Measurements from ENCODE around the gene SCAMP1. TPM values are rescaled to one million over a fixed set of nuclear protein-coding genes. Genes with fewer than 3 reads are reported as not detected.

SCAMP1 gene
- total RNA-seq, 3 donors from 2014 or later: 31.2 to 52.0 (median 31.8) TPM

- Histone ChIP-seq H3K27me3 (no peaks in the 10 kb centered on the region), H3K4me1 (peaks cover 0 to 11% of the 10 kb centered on the region in 2 donors), H3K27ac (peak overlapping the region; percentile 75 to 83), H3K9me3 (no peaks in the 10 kb centered on the region), H3K4me3 (no peak overlapping the region), H3K36me3 (no peaks in the 10 kb centered on the region)
- TF ChIP-seq POLR2AphosphoS5 (IDR thresholded peaks at IDR 0.05): no peak
- no peak for TF ChIP-seq POLR2A (IDR thresholded peaks at IDR 0.05)
- TF ChIP-seq CTCF (IDR thresholded peaks at IDR 0.05): no peak
- intact Hi-C loops (cut with DNase I; ENCODE audit: low total_unique reads): no loop called here
- DNase-seq (ENCODE audit: low spot score in 2 of 2): no peak
These were observed 159.0 kb downstream of the SCAMP1 start for GRCh38 chr5:78519198-78519941.

GRCh38 chr5:78521455-78521854 lies 161.0 kb downstream of the SCAMP1 start:
- H3K9me3 ChIP-seq: no peaks in the 10 kb centered on the region
- intact Hi-C loops (cut with DNase I; ENCODE audit: low total_unique reads): no loop called here

GRCh38 chr5:78522476-78523260 lies 162.3 kb downstream of the SCAMP1 start:
- H3K27ac ChIP-seq: peak overlapping the region; percentile 77 to 80
- H3K36me3 ChIP-seq: no peaks in the 10 kb centered on the region
- H3K9me3 ChIP-seq: no peaks in the 10 kb centered on the region
- H3K27me3 ChIP-seq: no peaks in the 10 kb centered on the region
- TF ChIP-seq CTCF (IDR thresholded peaks at IDR 0.05): no peak
- TF ChIP-seq POLR2AphosphoS5 (IDR thresholded peaks at IDR 0.05): no peak
- DNase-seq (ENCODE audit: low spot score in 2 of 2): no peak
- intact Hi-C loops (cut with DNase I; ENCODE audit: low total_unique reads): no loop called here
- H3K4me1 ChIP-seq: peaks cover 0 to 8% of the 10 kb centered on the region in 2 donors
- no peak overlapping the region for H3K4me3 ChIP-seq

More at GRCh38 chr5:78521455-78521854, 161.0 kb downstream of the SCAMP1 start:
- H3K27ac ChIP-seq: no peak overlapping the region
- H3K4me1 ChIP-seq: peaks cover 0 to 8% of the 10 kb centered on the region in 2 donors
- H3K36me3 ChIP-seq: no peaks in the 10 kb centered on the region
- DNase-seq (ENCODE audit: low spot score in 2 of 2): no peak
- H3K27me3 ChIP-seq: no peaks in the 10 kb centered on the region
- TF ChIP-seq POLR2A (IDR thresholded peaks at IDR 0.05): no peak
- TF ChIP-seq CTCF (IDR thresholded peaks at IDR 0.05): no peak
- no peak for TF ChIP-seq POLR2AphosphoS5 (IDR thresholded peaks at IDR 0.05)
- no peak overlapping the region for H3K4me3 ChIP-seq

GRCh38 chr5:78523314-78524193 lies 163.1 kb downstream of the SCAMP1 start:
- intact Hi-C loops (cut with DNase I; ENCODE audit: low total_unique reads): no loop called here
- Histone ChIP-seq H3K4me1 (peaks cover 0 to 6% of the 10 kb centered on the region in 2 donors), H3K27ac (peak overlapping the region; percentile 77 to 80), H3K27me3 (no peaks in the 10 kb centered on the region), H3K36me3 (no peaks in the 10 kb centered on the region), H3K4me3 (no peak overlapping the region), H3K9me3 (no peaks in the 10 kb centered on the region)
- no peak for DNase-seq (ENCODE audit: low spot score in 2 of 2)
- TF ChIP-seq CTCF (IDR thresholded peaks at IDR 0.05) (no peak), POLR2AphosphoS5 (IDR thresholded peaks at IDR 0.05) (no peak), POLR2A (IDR thresholded peaks at IDR 0.05) (no peak)

Data from breast epithelium (tissue), 4 donors.